ENCODE data around the gene DAPK3.

Gene DAPK3

DNA sequence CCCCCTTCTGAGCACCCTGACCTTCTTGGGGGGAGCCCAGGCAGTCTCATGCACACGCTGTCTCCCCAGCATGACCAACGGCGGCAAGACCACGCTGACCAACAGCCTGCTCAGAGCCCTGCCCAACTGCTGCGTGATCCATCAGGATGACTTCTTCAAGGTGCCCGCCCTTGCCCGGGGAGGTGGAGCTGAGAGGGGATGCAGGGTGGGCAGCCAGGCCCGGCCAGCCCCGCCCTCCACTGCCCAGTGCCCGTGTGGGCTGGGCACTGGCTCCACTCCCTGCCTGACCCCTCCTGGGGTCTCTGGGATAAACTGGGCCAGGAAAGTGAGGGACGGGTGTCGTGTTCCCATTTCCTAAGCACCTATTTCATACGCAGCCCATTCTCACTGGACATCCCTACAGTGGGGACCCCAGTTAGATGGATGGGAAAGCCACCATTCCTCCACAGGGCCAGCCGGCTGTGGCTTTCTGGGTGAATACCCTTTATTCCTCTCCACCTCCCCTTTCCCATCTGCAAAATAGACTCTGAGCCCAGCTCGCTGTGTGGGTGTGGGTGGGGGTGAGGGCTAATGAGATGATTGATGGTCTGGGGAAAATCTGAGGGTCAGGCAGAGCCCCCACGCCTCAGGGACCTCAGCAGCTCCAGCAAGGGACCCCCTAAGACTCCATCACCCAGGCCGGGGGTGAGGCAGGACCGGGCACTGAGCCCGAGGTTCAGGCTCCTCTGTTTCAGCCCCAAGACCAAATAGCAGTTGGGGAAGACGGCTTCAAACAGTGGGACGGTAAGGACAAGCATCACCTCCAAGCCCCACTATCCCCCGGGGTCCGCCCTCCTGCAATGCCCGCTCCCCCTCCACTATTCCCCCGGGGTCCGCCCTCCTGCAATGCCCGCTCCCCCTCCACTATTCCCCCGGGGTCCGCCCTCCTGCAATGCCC is 34.1 kb downstream of the DAPK3 start:
- TF ChIP-seq ZFX (IDR thresholded peaks at IDR 0.05), result no peak
- TF ChIP-seq, protein P1, sequence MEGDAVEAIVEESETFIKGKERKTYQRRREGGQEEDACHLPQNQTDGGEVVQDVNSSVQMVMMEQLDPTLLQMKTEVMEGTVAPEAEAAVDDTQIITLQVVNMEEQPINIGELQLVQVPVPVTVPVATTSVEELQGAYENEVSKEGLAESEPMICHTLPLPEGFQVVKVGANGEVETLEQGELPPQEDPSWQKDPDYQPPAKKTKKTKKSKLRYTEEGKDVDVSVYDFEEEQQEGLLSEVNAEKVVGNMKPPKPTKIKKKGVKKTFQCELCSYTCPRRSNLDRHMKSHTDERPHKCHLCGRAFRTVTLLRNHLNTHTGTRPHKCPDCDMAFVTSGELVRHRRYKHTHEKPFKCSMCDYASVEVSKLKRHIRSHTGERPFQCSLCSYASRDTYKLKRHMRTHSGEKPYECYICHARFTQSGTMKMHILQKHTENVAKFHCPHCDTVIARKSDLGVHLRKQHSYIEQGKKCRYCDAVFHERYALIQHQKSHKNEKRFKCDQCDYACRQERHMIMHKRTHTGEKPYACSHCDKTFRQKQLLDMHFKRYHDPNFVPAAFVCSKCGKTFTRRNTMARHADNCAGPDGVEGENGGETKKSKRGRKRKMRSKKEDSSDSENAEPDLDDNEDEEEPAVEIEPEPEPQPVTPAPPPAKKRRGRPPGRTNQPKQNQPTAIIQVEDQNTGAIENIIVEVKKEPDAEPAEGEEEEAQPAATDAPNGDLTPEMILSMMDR (conservative IDR thresholded peaks at IDR 0.05), result no peak
- H3K27ac ChIP-seq, result no peak overlapping the region

DNA sequence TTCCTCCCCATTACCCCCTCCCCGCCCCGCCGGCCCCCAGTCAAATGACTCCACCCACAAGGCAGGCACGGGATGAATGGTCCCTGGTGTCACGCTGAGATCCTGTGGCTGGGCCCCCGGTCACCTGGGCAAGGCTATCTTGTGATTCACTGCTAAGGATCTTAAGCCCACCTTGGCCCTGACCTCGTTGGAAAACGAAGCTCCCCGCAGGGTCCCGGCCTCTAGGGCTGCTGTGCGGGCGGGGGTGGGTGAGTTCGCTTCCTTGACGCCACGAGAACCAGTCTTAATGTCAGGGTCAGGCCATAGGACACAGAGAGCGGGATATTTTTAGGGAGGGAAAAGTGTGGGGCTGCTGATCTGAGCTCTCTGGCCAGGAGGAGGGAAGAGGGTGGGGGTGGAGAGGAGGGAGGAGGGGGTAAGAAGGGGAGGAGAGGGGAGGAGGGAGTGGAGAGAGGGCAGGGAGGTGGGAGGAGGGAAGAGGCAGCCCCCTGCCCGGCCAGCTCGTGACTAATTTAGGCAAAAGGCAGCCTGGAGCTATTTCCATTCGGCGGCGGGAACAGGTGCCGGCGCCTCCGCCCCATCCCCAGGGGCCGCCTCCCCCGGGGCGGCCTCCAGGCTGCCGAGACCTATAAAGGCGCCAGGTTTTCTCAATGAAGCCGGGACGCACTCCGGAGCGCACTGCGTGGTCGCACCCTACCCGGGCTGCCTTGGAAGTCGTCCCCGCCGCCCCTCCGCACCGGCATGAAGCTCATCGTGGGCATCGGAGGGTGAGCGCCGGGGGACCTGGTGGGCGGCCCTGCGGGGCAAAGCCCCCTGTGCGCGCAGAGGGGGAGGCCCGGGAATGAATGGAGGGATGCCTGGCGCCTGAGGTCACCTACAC is 37.7 kb downstream of the DAPK3 start, which contains the start of gene NMRK2:
Gene NMRK2, plus strand, starts transcription at position 139 of the 880 bp plus-strand sequence. Its CDS starts 603 bp downstream, at position 742.
- TF ChIP-seq ZFX (IDR thresholded peaks at IDR 0.05), result no peak
- TF ChIP-seq, protein P1 (conservative IDR thresholded peaks at IDR 0.05), result no peak
- no peak within 1 kb of the TSS for H3K27ac ChIP-seq

DNA sequence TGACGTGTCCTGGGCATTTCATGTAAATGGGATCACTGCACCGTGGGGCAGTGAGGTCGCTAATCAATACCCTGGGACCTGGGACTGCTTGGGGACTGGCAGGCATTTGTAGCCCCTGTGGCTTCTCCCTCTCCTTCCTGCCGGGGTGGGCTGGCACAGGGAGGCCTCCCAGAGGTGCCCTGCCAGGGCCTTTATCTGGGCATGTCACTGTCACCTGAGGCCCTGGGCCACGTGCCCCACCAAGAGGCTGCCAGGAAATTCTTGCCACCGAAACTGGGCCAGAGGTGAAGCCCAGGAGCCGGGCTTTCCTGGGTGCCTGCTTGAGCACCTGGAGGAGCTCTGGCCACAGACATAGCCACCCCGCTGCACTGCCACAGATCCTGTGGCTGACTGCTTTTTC is 39.9 kb downstream of the DAPK3 start:
- TF ChIP-seq ZFX (IDR thresholded peaks at IDR 0.05), result no peak
- TF ChIP-seq, protein P1 (conservative IDR thresholded peaks at IDR 0.05), result no peak
- H3K27ac ChIP-seq, result no peak overlapping the region

DNA sequence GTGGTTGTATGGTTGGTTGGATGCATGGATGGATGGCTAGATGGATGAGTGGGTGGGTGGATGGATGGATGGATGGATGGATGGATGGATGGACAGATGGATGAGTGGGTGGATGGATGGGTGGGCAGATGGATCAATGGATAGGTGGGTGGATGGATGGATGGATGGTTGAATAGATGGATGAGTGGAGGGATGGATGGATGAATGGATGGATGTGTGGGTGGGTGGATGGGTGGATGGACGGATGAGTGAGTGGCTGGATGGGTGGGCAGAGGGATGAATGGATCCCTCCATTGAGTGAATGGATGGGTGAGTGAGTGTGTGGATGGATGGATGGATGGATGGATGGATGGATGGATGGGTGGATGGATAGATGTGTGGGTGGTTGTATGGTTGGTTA is 47.0 kb downstream of the DAPK3 start:
- TF ChIP-seq, protein P1 (conservative IDR thresholded peaks at IDR 0.05), result no peak
- no peak for TF ChIP-seq ZFX (IDR thresholded peaks at IDR 0.05)
- H3K27ac ChIP-seq, result no peak overlapping the region

DNA sequence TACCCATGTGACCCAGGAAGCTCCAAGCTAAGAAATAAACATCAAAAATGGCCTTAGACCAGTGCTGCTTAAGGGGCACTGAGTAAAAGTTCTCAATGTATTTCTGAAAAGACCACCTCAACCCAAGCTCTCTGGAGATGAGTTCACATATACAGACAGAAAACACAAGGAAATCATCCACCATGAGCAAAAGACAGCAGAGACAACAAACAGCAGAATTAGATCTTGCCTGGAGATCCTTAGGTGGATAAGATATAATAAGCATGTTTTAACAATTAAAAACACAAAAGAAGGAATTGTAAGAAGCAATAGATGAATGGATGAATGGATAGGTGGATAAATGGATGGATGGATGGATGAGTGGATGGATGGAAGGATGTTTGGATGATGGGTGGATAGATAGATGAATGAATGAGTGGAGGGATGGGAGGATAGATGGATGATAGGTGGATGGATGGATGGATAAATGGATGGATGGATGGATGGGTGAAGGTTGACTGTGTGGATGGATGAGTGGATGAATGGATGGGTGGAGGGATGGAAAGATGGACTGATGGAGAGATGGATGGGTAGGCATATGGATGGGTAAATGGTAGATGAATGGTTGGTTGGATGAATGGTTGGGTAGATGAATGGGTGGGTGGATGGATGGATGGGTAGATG is 47.7 kb downstream of the DAPK3 start:
- TF ChIP-seq, protein P1 (conservative IDR thresholded peaks at IDR 0.05), result no peak
- TF ChIP-seq ZFX (IDR thresholded peaks at IDR 0.05), result no peak
- no peak overlapping the region for H3K27ac ChIP-seq

DNA sequence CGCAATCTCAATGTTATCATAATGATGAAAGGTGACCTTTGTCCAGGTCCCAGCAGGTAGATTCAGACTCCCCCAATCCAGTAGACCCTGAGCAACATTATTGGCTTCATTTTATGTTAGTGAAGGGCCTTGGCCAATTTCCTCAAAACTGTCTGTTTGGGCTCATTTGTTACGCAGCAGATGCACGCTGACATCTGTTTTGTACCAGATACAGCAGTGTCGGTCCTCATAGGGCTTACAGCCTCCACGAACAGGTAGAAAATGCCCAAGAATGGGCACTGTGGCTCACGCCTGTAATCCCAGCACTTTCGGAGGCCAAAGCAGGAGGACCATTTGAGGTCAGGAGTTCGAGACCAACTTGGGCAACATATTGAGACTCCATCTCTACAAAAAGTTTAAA is 51.1 kb downstream of the DAPK3 start:
- no peak overlapping the region for H3K27ac ChIP-seq
- TF ChIP-seq ZFX (IDR thresholded peaks at IDR 0.05), result no peak
- TF ChIP-seq, protein P1 (conservative IDR thresholded peaks at IDR 0.05), result no peak
